K562 (cell line): ENCODE results near the gene SRBD1. TPM values are rescaled to one million over a fixed set of nuclear protein-coding genes. Genes with fewer than 3 reads are reported as not detected.

ENCODE experiments used
- ATAC-seq: fragments of 200-7000 bp; cut with Tn5 transposase; 3 replicates; pipeline ENCODE4 v1.9.1; 2020; ENCODE audit warnings: moderate library complexity
- BruUV-seq: library from RNA; stranded (reverse); fragments of 400-500 nt; replicated peaks from 2 replicates; lab custom pipeline; 2021; lab: Mats Ljungman, UMichigan
- CTCF ChIA-PET: fragments of 300-600 bp; formaldehyde crosslinking; extraction: SDS; loops from one replicate; lab custom pipeline; 2021; ENCODE audit warnings: low intra/inter-chr PET ratio; lab: Yijun Ruan, JAX
- POLR2A ChIA-PET: fragments of 300-600, 350-650 bp; sonication (Branson Sonifier 250); formaldehyde crosslinking; extraction: SDS; loops from one replicate; lab custom pipeline; 2021; ENCODE audit warnings: antibody characterized with exemption, inconsistent platforms; lab: Yijun Ruan, JAX
- DNase-seq, 4 experiments: peaks; one replicate each; pipeline versions ENCODE4 v3.0.0 to v3.0.0-alpha.2; 2011 to 2018; ENCODE audit warnings: low spot score in 3 of 4, mixed read lengths in 3 of 4; ENCODE audit errors: extremely low read depth in 1 of 4
- FAIRE-seq: peaks from 2 replicates; lab custom pipeline; 2011; peaks lifted over from hg19 to GRCh38; lab: Jason Lieb, UNC
- H2AFZ ChIP-seq: 2 replicates; pipeline ENCODE4 v1.6.0; 2011; ENCODE audit warnings: low read depth, low read length, control low read depth, inconsistent platforms
- H3K27ac ChIP-seq: fragments of 200-600 bp; 3 replicates; pipeline ENCODE4 v1.8.0; 2011; ENCODE audit warnings: low read depth, mild to moderate bottlenecking, control low read depth, inconsistent platforms, low read length, moderate library complexity, mixed read lengths; ENCODE audit errors: extremely low read depth
- H3K27me3 ChIP-seq, 2 experiments: fragments of 300-600 bp in 1 of 2; 2 replicates in 1 of 2; 3 replicates in 1 of 2; pipeline versions ENCODE4 v1.6.0 to v1.8.0; 2011; ENCODE audit warnings: inconsistent platforms in 2 of 2, low read length in 2 of 2, mild to moderate bottlenecking in 1 of 2, mixed read lengths in 1 of 2, moderate library complexity in 1 of 2; ENCODE audit not compliant: control insufficient read depth in 2 of 2, insufficient read depth in 2 of 2
- H3K36me3 ChIP-seq: fragments of 300-600 bp; 3 replicates; pipeline ENCODE4 v1.8.0; 2011; ENCODE audit warnings: mild to moderate bottlenecking, low read length, inconsistent platforms; ENCODE audit not compliant: control insufficient read depth, insufficient read depth
- H3K4me1 ChIP-seq, 2 experiments: fragments of 200-600 bp in 1 of 2; replicated peaks in 1 of 2; 2 replicates in 1 of 2; 3 replicates in 1 of 2; pipeline versions ENCODE4 v1.5.1 to v1.8.0; 2011; ENCODE audit warnings: inconsistent platforms in 2 of 2, low read length in 2 of 2, mild to moderate bottlenecking in 1 of 2, mixed read lengths in 1 of 2, moderate library complexity in 1 of 2; ENCODE audit not compliant: control insufficient read depth in 2 of 2, insufficient read depth in 2 of 2
- H3K4me2 ChIP-seq: 2 replicates; pipeline ENCODE4 v1.6.1; 2011; ENCODE audit warnings: low read length, control low read depth, inconsistent platforms, mixed read lengths; ENCODE audit not compliant: insufficient read depth
- H3K4me3 ChIP-seq: fragments of 200-600 bp; sonication (generic), shearing (Covaris generic); 2 replicates; pipeline ENCODE4 v1.5.1; 2016; ENCODE audit warnings: control low read depth, inconsistent platforms
- H3K79me2 ChIP-seq: fragments of 200-600 bp; 3 replicates; pipeline ENCODE4 v1.8.0; 2011; ENCODE audit warnings: low read length, inconsistent platforms; ENCODE audit not compliant: control insufficient read depth, insufficient read depth
- H3K9ac ChIP-seq, 2 experiments: 2 replicates each; pipeline versions ENCODE4 v1.6.0 to v1.6.1; 2011; ENCODE audit warnings: low read depth in 2 of 2, low read length in 2 of 2, control low read depth in 1 of 2, inconsistent platforms in 1 of 2, mild to moderate bottlenecking in 1 of 2, mixed read lengths in 1 of 2; ENCODE audit not compliant: insufficient read depth in 1 of 2
- H3K9me1 ChIP-seq: one replicate; pipeline ENCODE4 v1.6.0; 2011; ENCODE audit warnings: inconsistent platforms, mild to moderate bottlenecking, low read length, moderate library complexity; ENCODE audit not compliant: control insufficient read depth, insufficient read depth
- H3K9me3 ChIP-seq: replicated peaks from 2 replicates; pipeline ENCODE4 v1.5.1; 2011; ENCODE audit warnings: low read depth, low read length, inconsistent platforms; ENCODE audit not compliant: control insufficient read depth, insufficient read depth
- H4K20me1 ChIP-seq: replicated peaks from 2 replicates; pipeline ENCODE4 v1.6.1; 2011; ENCODE audit warnings: low read length, inconsistent platforms, mixed read lengths; ENCODE audit not compliant: control insufficient read depth, insufficient read depth
- CREB1 ChIP-seq, 2 experiments: sonication (generic) in 1 of 2; formaldehyde crosslinking in 1 of 2; IDR thresholded peaks; 2 replicates each; pipeline versions ENCODE4 v1.6.1 to v1.8.0; 2012 to 2022; ENCODE audit warnings: inconsistent platforms in 1 of 2, mild to moderate bottlenecking in 1 of 2, missing genetic modification reagents in 1 of 2, moderate library complexity in 1 of 2
- CREBBP ChIP-seq: IDR thresholded peaks from one replicate; pipeline ENCODE4 v1.6.1; 2012; ENCODE audit warnings: low read depth, mild to moderate bottlenecking, control low read depth, inconsistent platforms, low read length
- DNMT1 ChIP-seq: fragments of 450-650 bp; IDR thresholded peaks from 2 replicates; pipeline ENCODE4 v1.6.1; 2016; ENCODE audit warnings: antibody characterized with exemption, mild to moderate bottlenecking
- TEAD2 ChIP-seq: fragments of 450-650 bp; IDR thresholded peaks from 2 replicates; pipeline ENCODE4 v1.6.1; 2016; ENCODE audit warnings: missing genetic modification characterization, control low read depth, missing compliant biosample characterization
- ZBTB8A ChIP-seq: fragments of 450-650 bp; IDR thresholded peaks from 2 replicates; pipeline ENCODE4 v1.6.1; 2018; ENCODE audit warnings: mild to moderate bottlenecking, moderate library complexity; ENCODE audit not compliant: partially characterized antibody
- ZNF311 ChIP-seq: fragments of 250-450 bp; sonication (Bioruptor Pico); IDR thresholded peaks from 2 replicates; pipeline ENCODE4 v1.4.0; 2020; ENCODE audit warnings: mild to moderate bottlenecking, moderate library complexity
- WGBS: fragments of 100-300 bp; shearing (Covaris generic); methylation state at CpG from one replicate; pipeline ENCODE4 v1.1.6; 2016; ENCODE audit warnings: low coverage, mixed read lengths; ENCODE audit not compliant: insufficient coverage; ENCODE audit errors: missing lambda C conversion rate; 5-methylcytosine and 5-hydroxymethylcytosine counted together
- in situ Hi-C: fragments of 300-500 bp; cut with MboI; formaldehyde crosslinking; loops from 4 replicates; pipeline ENCODE4 v1.15.0; 2018; ENCODE audit warnings: inconsistent platforms, mixed read lengths
- intact Hi-C: fragments of 100-400 bp; cut with micrococcal nuclease; formaldehyde crosslinking; loops from 2 replicates; pipeline ENCODE4 v1.14.2; 2022
- polyA plus RNA-seq, 8 experiments: library from polyadenylated mRNA; depleted of rRNA in 4 of 8; stranded (reverse) in 5 of 8; unstranded in 3 of 8; fragments of >200 nt; fragmentation: Nextera tagmentation in 2 of 8; fragmentation: Illumina TruSeq in 1 of 8; extraction: Ambion mirVana in 2 of 8; extraction: Trizol in 1 of 8; gene quantifications; 2 replicates each; pipeline versions ENCODE4 v1.2.1 to v1.2.3, GENCODE V29; 2011 to 2014; ENCODE audit warnings: inconsistent platforms in 1 of 8, missing spikeins in 1 of 8
- total RNA-seq, 7 experiments: library from RNA; depleted of rRNA in 6 of 7; stranded (reverse); fragments of >200 nt in 6 of 7; fragmentation: Illumina TruSeq in 2 of 7; extraction: Trizol in 2 of 7; gene quantifications; 2 replicates each; pipeline versions ENCODE4 v1.2.1 to v1.2.3, GENCODE V29; 2011 to 2021; ENCODE audit warnings: low replicate concordance in 1 of 7
- TF ChIP-seq, protein P1 (sequence below): fragments of 250-450 bp; sonication (Bioruptor Pico); IDR thresholded peaks from 2 replicates; pipeline ENCODE4 v1.5.0; 2021; ENCODE audit warnings: mild to moderate bottlenecking, borderline replicate concordance
- TF ChIP-seq, protein P2 (sequence below): sonication (generic); formaldehyde crosslinking; IDR thresholded peaks from 2 replicates; pipeline ENCODE4 v1.8.0; 2023; ENCODE audit warnings: mild to moderate bottlenecking, missing genetic modification reagents

SRBD1 gene
- total and polyA plus RNA-seq, 9 of the 15 experiments (the other 6 are each of a cell fraction or from before 2014, with no cell fraction given): 6.9 to 23.2 (median 14.7) TPM

DNA sequence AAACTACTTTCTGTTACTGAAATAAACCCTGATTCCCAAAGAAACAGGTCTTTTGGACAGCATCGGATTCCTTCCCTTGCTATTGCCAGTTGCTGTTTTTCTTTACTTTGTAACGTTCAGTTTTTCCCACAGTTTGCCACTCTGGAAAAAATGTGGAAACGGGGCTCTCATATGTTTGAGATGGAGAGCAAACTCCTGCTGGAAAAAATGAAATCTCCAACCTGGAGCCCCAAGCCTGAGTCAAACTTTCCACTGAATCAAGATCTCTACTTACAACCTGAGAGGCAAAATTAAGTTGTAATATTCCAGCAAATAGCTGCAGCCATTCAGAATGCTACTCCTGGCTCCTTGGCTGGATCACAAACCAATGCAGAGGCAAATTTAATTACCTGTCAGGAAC, 270.7 kb downstream of the SRBD1 start:
- no peak overlapping the region for H3K4me3 ChIP-seq
- BruUV-seq: no TSS peak
- POLR2A ChIA-PET: no interaction called here
- TF ChIP-seq CREBBP (no peak), DNMT1 (no peak), CREB1 (IDR thresholded peaks at IDR 0.05) (no peak), CREB1 (CRISPR knock-in tag; IDR thresholded peaks at IDR 0.05) (no peak), ZBTB8A (no peak), ZNF311 (CRISPR knock-in tag) (no peak), TEAD2 (tag) (no peak)
- TF ChIP-seq, protein P1, sequence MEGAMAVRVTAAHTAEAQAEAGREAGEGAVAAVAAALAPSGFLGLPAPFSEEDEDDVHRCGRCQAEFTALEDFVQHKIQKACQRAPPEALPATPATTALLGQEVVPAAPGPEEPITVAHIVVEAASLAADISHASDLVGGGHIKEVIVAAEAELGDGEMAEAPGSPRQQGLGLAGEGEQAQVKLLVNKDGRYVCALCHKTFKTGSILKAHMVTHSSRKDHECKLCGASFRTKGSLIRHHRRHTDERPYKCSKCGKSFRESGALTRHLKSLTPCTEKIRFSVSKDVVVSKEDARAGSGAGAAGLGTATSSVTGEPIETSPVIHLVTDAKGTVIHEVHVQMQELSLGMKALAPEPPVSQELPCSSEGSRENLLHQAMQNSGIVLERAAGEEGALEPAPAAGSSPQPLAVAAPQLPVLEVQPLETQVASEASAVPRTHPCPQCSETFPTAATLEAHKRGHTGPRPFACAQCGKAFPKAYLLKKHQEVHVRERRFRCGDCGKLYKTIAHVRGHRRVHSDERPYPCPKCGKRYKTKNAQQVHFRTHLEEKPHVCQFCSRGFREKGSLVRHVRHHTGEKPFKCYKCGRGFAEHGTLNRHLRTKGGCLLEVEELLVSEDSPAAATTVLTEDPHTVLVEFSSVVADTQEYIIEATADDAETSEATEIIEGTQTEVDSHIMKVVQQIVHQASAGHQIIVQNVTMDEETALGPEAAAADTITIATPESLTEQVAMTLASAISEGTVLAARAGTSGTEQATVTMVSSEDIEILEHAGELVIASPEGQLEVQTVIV (CRISPR knock-in tag): no peak
- TF ChIP-seq, protein P2, sequence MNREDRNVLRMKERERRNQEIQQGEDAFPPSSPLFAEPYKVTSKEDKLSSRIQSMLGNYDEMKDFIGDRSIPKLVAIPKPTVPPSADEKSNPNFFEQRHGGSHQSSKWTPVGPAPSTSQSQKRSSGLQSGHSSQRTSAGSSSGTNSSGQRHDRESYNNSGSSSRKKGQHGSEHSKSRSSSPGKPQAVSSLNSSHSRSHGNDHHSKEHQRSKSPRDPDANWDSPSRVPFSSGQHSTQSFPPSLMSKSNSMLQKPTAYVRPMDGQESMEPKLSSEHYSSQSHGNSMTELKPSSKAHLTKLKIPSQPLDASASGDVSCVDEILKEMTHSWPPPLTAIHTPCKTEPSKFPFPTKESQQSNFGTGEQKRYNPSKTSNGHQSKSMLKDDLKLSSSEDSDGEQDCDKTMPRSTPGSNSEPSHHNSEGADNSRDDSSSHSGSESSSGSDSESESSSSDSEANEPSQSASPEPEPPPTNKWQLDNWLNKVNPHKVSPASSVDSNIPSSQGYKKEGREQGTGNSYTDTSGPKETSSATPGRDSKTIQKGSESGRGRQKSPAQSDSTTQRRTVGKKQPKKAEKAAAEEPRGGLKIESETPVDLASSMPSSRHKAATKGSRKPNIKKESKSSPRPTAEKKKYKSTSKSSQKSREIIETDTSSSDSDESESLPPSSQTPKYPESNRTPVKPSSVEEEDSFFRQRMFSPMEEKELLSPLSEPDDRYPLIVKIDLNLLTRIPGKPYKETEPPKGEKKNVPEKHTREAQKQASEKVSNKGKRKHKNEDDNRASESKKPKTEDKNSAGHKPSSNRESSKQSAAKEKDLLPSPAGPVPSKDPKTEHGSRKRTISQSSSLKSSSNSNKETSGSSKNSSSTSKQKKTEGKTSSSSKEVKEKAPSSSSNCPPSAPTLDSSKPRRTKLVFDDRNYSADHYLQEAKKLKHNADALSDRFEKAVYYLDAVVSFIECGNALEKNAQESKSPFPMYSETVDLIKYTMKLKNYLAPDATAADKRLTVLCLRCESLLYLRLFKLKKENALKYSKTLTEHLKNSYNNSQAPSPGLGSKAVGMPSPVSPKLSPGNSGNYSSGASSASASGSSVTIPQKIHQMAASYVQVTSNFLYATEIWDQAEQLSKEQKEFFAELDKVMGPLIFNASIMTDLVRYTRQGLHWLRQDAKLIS (CRISPR knock-in tag): no peak
- H3K9me1 ChIP-seq: no peaks in the 10 kb centered on the region
- H3K4me2 ChIP-seq: no peak overlapping the region
- H2AFZ ChIP-seq: no peak overlapping the region
- H3K4me1 ChIP-seq: no peaks in the 10 kb centered on the region
- no peaks in the 10 kb centered on the region for H3K9me3 ChIP-seq
- in situ Hi-C loops: no loop called here
- peaks cover 22 to 60% of the 10 kb centered on the region in 2 experiments; a peak in 4 of 5 replicates for H3K27me3 ChIP-seq
- no peak overlapping the region for H3K27ac ChIP-seq
- CTCF ChIA-PET: no interaction called here
- ATAC-seq (no peak), DNase-seq (no peak), FAIRE-seq (no peak)
- H3K9ac ChIP-seq: no peak overlapping the region
- H4K20me1 ChIP-seq: no peaks in the 10 kb centered on the region
- 0% methylated on average over 3 of the region's 3 CpGs for WGBS
- H3K79me2 ChIP-seq: no peaks in the 10 kb centered on the region
- H3K36me3 ChIP-seq: no peaks in the 10 kb centered on the region
- intact Hi-C loops: no loop called here
